SK-N-SH (cell line): ENCODE measurements around the gene IDE. TPM values are rescaled to one million over a fixed set of nuclear protein-coding genes. Genes with fewer than 3 reads are reported as not detected.

Source experiments
- CTCF ChIA-PET: fragments of 300-600, 350-600 bp; formaldehyde crosslinking; extraction: SDS; loops from one replicate; lab custom pipeline; 2021; lab: Yijun Ruan, JAX
- POLR2A ChIA-PET: fragments of 350-600 bp; sonication (Branson Sonifier 250); formaldehyde crosslinking; extraction: SDS; loops from one replicate; lab custom pipeline; 2020; ENCODE audit warnings: antibody characterized with exemption, inconsistent platforms; lab: Yijun Ruan, JAX
- DNase-seq: peaks from one replicate; pipeline ENCODE4 v3.0.0; 2012
- H2AFZ ChIP-seq: fragments of 200-600 bp; sonication (generic); 2 replicates; pipeline ENCODE4 v1.8.1; 2016; ENCODE audit warnings: antibody characterized with exemption, mild to moderate bottlenecking, low read depth
- H3F3A ChIP-seq: fragments of 200-600 bp; sonication (generic); replicated peaks from 2 replicates; pipeline ENCODE3; 2016; ENCODE audit warnings: antibody characterized with exemption, mild to moderate bottlenecking; ENCODE audit not compliant: insufficient read depth
- H3K27ac ChIP-seq, 2 experiments: fragments of 200-500 bp in 1 of 2; fragments of 200-600 bp in 1 of 2; sonication (Bioruptor generic) in 1 of 2; sonication (generic), shearing (Covaris generic) in 1 of 2; 2 replicates each; pipeline versions ENCODE4 v1.5.1 to v1.6.1; 2014 to 2016; ENCODE audit warnings: low read depth in 2 of 2, inconsistent platforms in 1 of 2, low read length in 1 of 2, mild to moderate bottlenecking in 1 of 2, mixed read lengths in 1 of 2
- H3K27me3 ChIP-seq: fragments of 200-600 bp; sonication (generic), shearing (Covaris generic); 2 replicates; pipeline ENCODE4 v1.6.1; 2016; ENCODE audit warnings: mixed run types; ENCODE audit not compliant: insufficient read depth
- H3K36me3 ChIP-seq, 2 experiments: fragments of 200-500 bp in 1 of 2; fragments of 200-600 bp in 1 of 2; sonication (Bioruptor generic) in 1 of 2; sonication (generic) in 1 of 2; replicated peaks in 1 of 2; 2 replicates each; pipeline versions ENCODE3 to v1.5.1; 2014 to 2016; ENCODE audit warnings: low read length in 1 of 2, mild to moderate bottlenecking in 1 of 2; ENCODE audit not compliant: insufficient read depth in 2 of 2, control insufficient read depth in 1 of 2
- H3K4me1 ChIP-seq, 2 experiments: fragments of 200-500 bp in 1 of 2; fragments of 200-600 bp in 1 of 2; sonication (Bioruptor generic) in 1 of 2; sonication (generic), shearing (Covaris generic) in 1 of 2; 2 replicates each; pipeline versions ENCODE4 v1.5.1 to v1.6.1; 2014 to 2016; ENCODE audit warnings: low read depth in 1 of 2, low read length in 1 of 2, mixed run types in 1 of 2; ENCODE audit not compliant: insufficient read depth in 2 of 2, control insufficient read depth in 1 of 2
- H3K4me2 ChIP-seq: fragments of 200-600 bp; sonication (generic), shearing (Covaris generic); 2 replicates; pipeline ENCODE4 v1.6.1; 2017; ENCODE audit warnings: mixed run types
- H3K4me3 ChIP-seq, 2 experiments: fragments of 200-500 bp in 1 of 2; fragments of 200-600 bp in 1 of 2; sonication (Bioruptor generic) in 1 of 2; sonication (generic), shearing (Covaris generic) in 1 of 2; 2 replicates each; pipeline versions ENCODE4 v1.5.1 to v1.8.1; 2014 to 2016; ENCODE audit warnings: low read depth in 2 of 2, inconsistent platforms in 1 of 2, low read length in 1 of 2, mild to moderate bottlenecking in 1 of 2, mixed read lengths in 1 of 2, moderate library complexity in 1 of 2
- H3K79me2 ChIP-seq: fragments of 200-600 bp; sonication (generic); 2 replicates; pipeline ENCODE4 v1.8.1; 2017; ENCODE audit warnings: mild to moderate bottlenecking; ENCODE audit not compliant: insufficient read depth
- H3K9ac ChIP-seq: fragments of 200-600 bp; sonication (generic); 2 replicates; pipeline ENCODE4 v1.6.1; 2017; ENCODE audit warnings: mixed run types
- H3K9me2 ChIP-seq: fragments of 200-600 bp; sonication (generic); 2 replicates; pipeline ENCODE4 v1.6.1; 2017; ENCODE audit warnings: mixed run types
- H3K9me3 ChIP-seq: fragments of 200-600 bp; sonication (generic); 2 replicates; pipeline ENCODE4 v1.6.1; 2017; ENCODE audit warnings: mixed run types, mild to moderate bottlenecking, moderate library complexity
- H4K20me1 ChIP-seq: fragments of 200-600 bp; sonication (generic); 2 replicates; pipeline ENCODE4 v1.6.1; 2017; ENCODE audit warnings: mild to moderate bottlenecking, mixed run types; ENCODE audit not compliant: insufficient read depth
- CHD2 ChIP-seq: fragments of 150-350 bp; IDR thresholded peaks from 2 replicates; pipeline ENCODE4 v1.6.1; 2018; ENCODE audit warnings: low read length; ENCODE audit not compliant: partially characterized antibody
- EP300 ChIP-seq, 2 experiments: IDR thresholded peaks; 2 replicates each; pipeline versions ENCODE4 v1.4.0 to v1.6.1; 2012; ENCODE audit warnings: borderline replicate concordance in 1 of 2, low read depth in 1 of 2, low read length in 1 of 2
- EZH2phosphoT487 ChIP-seq: fragments of 200-600 bp; sonication (generic); IDR thresholded peaks from 2 replicates; pipeline ENCODE4 v1.6.1; 2017; ENCODE audit warnings: low read depth, mixed run types, mild to moderate bottlenecking, antibody characterized with exemption, moderate library complexity, borderline replicate concordance
- FOXM1 ChIP-seq: IDR thresholded peaks from 2 replicates; pipeline ENCODE4 v1.4.0; 2012; ENCODE audit warnings: low read depth, mild to moderate bottlenecking
- GATA2 ChIP-seq: sonication (generic); formaldehyde crosslinking; IDR thresholded peaks from 2 replicates; pipeline ENCODE4 v1.5.0; 2020; ENCODE audit warnings: mild to moderate bottlenecking, missing genetic modification reagents
- MEF2A ChIP-seq: IDR thresholded peaks from 2 replicates; pipeline ENCODE4 v1.4.0; 2012; ENCODE audit warnings: low read depth, borderline replicate concordance
- NFIC ChIP-seq: IDR thresholded peaks from 2 replicates; pipeline ENCODE4 v1.4.0; 2012; ENCODE audit warnings: borderline replicate concordance
- NRF1 ChIP-seq: IDR thresholded peaks from 2 replicates; pipeline ENCODE4 v1.6.1; 2012; ENCODE audit warnings: low read depth, mild to moderate bottlenecking, low read length
- POLR2AphosphoS5 ChIP-seq: IDR thresholded peaks from 2 replicates; pipeline ENCODE4 v1.6.1; 2012; ENCODE audit warnings: low read depth, low read length
- RAD21 ChIP-seq: IDR thresholded peaks from 2 replicates; pipeline ENCODE4 v1.6.1; 2012; ENCODE audit warnings: mild to moderate bottlenecking, low read length
- RFX5 ChIP-seq: IDR thresholded peaks from 2 replicates; pipeline ENCODE4 v1.6.1; 2012; ENCODE audit warnings: mild to moderate bottlenecking, improper control_type of control experiment, low read length
- RXRA ChIP-seq: IDR thresholded peaks from 2 replicates; pipeline ENCODE4 v1.4.0; 2012; ENCODE audit warnings: low read depth, mild to moderate bottlenecking, borderline replicate concordance
- SIN3A ChIP-seq: IDR thresholded peaks from 2 replicates; pipeline ENCODE4 v1.6.1; 2012; ENCODE audit warnings: low read depth, mild to moderate bottlenecking, low read length, moderate library complexity, borderline replicate concordance
- TCF12 ChIP-seq: IDR thresholded peaks from 2 replicates; pipeline ENCODE4 v1.4.0; 2012
- YY1 ChIP-seq: IDR thresholded peaks from 2 replicates; pipeline ENCODE4 v1.4.0; 2012; ENCODE audit warnings: low read depth, mild to moderate bottlenecking
- WGBS: methylation state at CpG from one replicate; pipeline ENCODE4 v1.1.6; 2017; ENCODE audit warnings: low lambda C conversion rate; 5-methylcytosine and 5-hydroxymethylcytosine counted together
- polyA plus RNA-seq, 3 experiments: library from polyadenylated mRNA; depleted of rRNA; stranded (reverse); fragments of >200 nt; gene quantifications; 2 replicates each; pipeline ENCODE4 v1.2.3, GENCODE V29; 2012
- TF ChIP-seq, protein P1 (sequence below): fragments of 150-350 bp; IDR thresholded peaks from 2 replicates; pipeline ENCODE4 v1.6.1; 2016; ENCODE audit warnings: mild to moderate bottlenecking, low read depth, low read length
- TF ChIP-seq, protein P2 (sequence below): IDR thresholded peaks from 2 replicates; pipeline ENCODE4 v1.4.0; 2012; ENCODE audit warnings: low read depth, borderline replicate concordance
- TF ChIP-seq, protein P3 (sequence below): fragments of 150-350 bp; IDR thresholded peaks from 2 replicates; pipeline ENCODE4 v1.6.1; 2017; ENCODE audit warnings: antibody characterized with exemption, low read length, low read depth, borderline replicate concordance
- TF ChIP-seq, protein P4 (sequence below): IDR thresholded peaks from 2 replicates; pipeline ENCODE4 v1.4.0; 2012; ENCODE audit warnings: low read depth

The IDE gene
- polyA plus RNA-seq, 1 of the 3 experiments (the other 2 are of a cell fraction), result 9.3 TPM

DNA sequence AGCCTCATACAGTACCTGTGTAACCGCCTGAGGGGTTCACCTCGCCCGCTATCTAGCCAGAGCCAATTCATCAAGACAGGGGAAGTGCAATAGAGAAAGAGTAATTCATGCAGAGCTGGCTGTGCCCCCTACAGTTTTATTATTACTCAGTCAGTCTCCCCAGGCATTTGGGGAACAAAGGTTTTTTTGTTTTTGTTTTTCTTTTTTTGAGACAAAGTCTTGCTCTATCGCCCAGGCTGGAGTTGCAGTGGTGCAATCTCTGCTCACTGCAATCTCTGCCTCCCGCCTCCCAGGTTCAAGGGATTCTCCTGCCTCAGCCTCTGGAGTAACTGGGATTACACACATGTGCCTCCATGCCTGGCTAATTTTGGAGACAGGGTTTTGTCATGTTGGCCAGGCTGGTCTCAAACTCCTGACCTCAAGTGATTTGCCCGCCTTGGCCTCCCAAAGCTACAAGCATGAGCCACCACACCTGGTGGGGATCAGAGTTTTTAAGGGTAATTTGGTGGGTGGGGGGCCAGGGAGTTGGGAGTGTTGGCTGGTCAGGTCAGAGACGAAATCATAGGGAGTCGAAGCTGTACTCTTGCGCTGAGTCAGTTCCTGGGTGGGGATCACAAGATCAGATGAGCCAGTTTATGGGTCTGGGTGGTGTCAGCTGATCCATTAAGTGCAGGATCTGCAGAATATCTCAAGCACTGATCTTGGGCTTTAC, 166.4 kb downstream of the IDE start:
- Histone ChIP-seq H3K27ac (no peak overlapping the region), H3K4me1 (no peaks in the 10 kb centered on the region; a peak in 1 of 4 replicates), H3K27me3 (no peaks in the 10 kb centered on the region), H3K4me3 (no peak overlapping the region), H3K9me2 (no peaks in the 10 kb centered on the region), H3K9ac (no peak overlapping the region), H3K79me2 (no peaks in the 10 kb centered on the region), H3F3A (no peaks in the 10 kb centered on the region), H3K9me3 (no peaks in the 10 kb centered on the region), H3K36me3 (no peaks in the 10 kb centered on the region), H2AFZ (no peak overlapping the region), H3K4me2 (no peak overlapping the region), H4K20me1 (no peaks in the 10 kb centered on the region)
- DNase-seq, result no peak
- TF ChIP-seq, protein P1, sequence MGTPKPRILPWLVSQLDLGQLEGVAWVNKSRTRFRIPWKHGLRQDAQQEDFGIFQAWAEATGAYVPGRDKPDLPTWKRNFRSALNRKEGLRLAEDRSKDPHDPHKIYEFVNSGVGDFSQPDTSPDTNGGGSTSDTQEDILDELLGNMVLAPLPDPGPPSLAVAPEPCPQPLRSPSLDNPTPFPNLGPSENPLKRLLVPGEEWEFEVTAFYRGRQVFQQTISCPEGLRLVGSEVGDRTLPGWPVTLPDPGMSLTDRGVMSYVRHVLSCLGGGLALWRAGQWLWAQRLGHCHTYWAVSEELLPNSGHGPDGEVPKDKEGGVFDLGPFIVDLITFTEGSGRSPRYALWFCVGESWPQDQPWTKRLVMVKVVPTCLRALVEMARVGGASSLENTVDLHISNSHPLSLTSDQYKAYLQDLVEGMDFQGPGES, result no peak
- TF ChIP-seq EP300 (IDR thresholded peaks at IDR 0.05; ENCODE audit: borderline replicate concordance in 1 of 2, low read depth in 1 of 2, low read length in 1 of 2), result no peak
- TF ChIP-seq, protein P2, sequence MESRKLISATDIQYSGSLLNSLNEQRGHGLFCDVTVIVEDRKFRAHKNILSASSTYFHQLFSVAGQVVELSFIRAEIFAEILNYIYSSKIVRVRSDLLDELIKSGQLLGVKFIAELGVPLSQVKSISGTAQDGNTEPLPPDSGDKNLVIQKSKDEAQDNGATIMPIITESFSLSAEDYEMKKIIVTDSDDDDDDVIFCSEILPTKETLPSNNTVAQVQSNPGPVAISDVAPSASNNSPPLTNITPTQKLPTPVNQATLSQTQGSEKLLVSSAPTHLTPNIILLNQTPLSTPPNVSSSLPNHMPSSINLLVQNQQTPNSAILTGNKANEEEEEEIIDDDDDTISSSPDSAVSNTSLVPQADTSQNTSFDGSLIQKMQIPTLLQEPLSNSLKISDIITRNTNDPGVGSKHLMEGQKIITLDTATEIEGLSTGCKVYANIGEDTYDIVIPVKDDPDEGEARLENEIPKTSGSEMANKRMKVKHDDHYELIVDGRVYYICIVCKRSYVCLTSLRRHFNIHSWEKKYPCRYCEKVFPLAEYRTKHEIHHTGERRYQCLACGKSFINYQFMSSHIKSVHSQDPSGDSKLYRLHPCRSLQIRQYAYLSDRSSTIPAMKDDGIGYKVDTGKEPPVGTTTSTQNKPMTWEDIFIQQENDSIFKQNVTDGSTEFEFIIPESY, result no peak
- TF ChIP-seq EZH2phosphoT487, result no peak
- TF ChIP-seq GATA2, result no peak
- TF ChIP-seq POLR2AphosphoS5, result no peak
- no peak for TF ChIP-seq RFX5
- TF ChIP-seq FOXM1, result no peak
- TF ChIP-seq TCF12, result no peak
- TF ChIP-seq NFIC, result no peak
- no peak for TF ChIP-seq MEF2A
- TF ChIP-seq, protein P3, sequence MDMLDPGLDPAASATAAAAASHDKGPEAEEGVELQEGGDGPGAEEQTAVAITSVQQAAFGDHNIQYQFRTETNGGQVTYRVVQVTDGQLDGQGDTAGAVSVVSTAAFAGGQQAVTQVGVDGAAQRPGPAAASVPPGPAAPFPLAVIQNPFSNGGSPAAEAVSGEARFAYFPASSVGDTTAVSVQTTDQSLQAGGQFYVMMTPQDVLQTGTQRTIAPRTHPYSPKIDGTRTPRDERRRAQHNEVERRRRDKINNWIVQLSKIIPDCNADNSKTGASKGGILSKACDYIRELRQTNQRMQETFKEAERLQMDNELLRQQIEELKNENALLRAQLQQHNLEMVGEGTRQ, result no peak
- TF ChIP-seq CHD2, result no peak
- no peak for TF ChIP-seq SIN3A
- TF ChIP-seq YY1, result no peak
- TF ChIP-seq, protein P4, sequence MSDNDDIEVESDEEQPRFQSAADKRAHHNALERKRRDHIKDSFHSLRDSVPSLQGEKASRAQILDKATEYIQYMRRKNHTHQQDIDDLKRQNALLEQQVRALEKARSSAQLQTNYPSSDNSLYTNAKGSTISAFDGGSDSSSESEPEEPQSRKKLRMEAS, result no peak
- no peak for TF ChIP-seq NRF1
- no peak for TF ChIP-seq RXRA
- TF ChIP-seq RAD21, result no peak
- 67% methylated on average over 9 of the region's 9 CpGs for WGBS
- ChIA-PET CTCF (interaction anchor here (1.0 kb wide), 1 partner anchor 27 kb away, joined by 3 read pairs; no protein-coding TSS in a partner anchor), POLR2A (no interaction called here)
